ENCODE data around the gene TNRC6A. TPM values are rescaled to one million over a fixed set of nuclear protein-coding genes. Genes with fewer than 3 reads are reported as not detected.
"Not testable (repeated sequence)": the region's sequence is repeated elsewhere in the genome, so short reads cannot be mapped to it uniquely, and the experiment has no call there.

The TNRC6A gene
- total RNA-seq, 1 donor from 2014 or later = 68.5 TPM

DNA sequence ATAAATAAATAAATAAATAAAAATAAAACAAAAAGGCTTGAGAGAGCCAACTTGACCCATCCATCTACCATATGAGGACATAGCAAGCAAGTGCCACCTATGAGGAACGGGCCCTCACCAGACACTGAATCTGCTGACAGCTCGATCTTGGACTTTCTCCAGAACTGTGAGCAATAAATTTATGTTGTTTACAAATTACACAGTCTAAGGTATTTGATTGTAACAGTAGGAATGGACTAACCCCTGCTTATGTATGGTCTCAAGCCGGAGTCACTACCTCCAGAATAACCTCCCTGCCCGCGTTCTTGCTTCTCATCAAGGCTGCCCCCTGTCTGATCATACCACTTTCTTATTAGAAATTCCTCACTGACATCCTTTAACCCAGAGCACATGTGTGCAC lies 126.2 kb downstream of the TNRC6A start:
- DNase-seq = no peak
- intact Hi-C loops (cut with micrococcal nuclease) = no loop called here
- TF ChIP-seq, protein P1, sequence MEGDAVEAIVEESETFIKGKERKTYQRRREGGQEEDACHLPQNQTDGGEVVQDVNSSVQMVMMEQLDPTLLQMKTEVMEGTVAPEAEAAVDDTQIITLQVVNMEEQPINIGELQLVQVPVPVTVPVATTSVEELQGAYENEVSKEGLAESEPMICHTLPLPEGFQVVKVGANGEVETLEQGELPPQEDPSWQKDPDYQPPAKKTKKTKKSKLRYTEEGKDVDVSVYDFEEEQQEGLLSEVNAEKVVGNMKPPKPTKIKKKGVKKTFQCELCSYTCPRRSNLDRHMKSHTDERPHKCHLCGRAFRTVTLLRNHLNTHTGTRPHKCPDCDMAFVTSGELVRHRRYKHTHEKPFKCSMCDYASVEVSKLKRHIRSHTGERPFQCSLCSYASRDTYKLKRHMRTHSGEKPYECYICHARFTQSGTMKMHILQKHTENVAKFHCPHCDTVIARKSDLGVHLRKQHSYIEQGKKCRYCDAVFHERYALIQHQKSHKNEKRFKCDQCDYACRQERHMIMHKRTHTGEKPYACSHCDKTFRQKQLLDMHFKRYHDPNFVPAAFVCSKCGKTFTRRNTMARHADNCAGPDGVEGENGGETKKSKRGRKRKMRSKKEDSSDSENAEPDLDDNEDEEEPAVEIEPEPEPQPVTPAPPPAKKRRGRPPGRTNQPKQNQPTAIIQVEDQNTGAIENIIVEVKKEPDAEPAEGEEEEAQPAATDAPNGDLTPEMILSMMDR (IDR thresholded peaks at IDR 0.05) = no peak
- no peak for ATAC-seq (ENCODE audit: low read depth)
- Mint-ChIP-seq H3K4me3 (no peak overlapping the region), H3K27me3 (peaks cover 6% of the 10 kb centered on the region), H3K36me3 (ENCODE audit: low read depth) (no peaks in the 10 kb centered on the region), H3K4me1 (no peaks in the 10 kb centered on the region), H3K9me3 (no peaks in the 10 kb centered on the region), H3K27ac (no peak overlapping the region)
- CTCF ChIA-PET = no interaction called here
- POLR2A ChIA-PET = no interaction called here

DNA sequence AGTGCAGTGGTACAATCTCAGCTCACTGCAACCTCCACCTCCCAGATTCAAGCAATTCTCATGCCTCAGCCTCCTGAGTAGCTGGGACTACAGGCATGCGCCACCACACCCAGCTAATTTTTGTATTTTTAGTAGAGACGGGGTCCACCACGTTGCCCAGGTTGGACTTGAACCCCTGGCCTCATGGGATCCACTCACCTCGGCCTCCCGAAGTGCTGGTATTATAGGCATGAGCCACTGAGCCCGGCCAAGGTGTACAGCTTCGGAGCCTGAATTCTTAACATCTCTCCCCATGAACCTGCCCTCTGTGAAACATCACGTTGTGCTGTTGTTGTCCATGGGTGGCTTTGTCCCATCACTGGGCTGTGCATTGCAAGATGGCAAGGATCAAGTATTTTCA lies 127.4 kb downstream of the TNRC6A start:
- H3K4me3 Mint-ChIP-seq, POLR2A ChIA-PET, H3K27me3 Mint-ChIP-seq: not testable (repeated sequence)

DNA sequence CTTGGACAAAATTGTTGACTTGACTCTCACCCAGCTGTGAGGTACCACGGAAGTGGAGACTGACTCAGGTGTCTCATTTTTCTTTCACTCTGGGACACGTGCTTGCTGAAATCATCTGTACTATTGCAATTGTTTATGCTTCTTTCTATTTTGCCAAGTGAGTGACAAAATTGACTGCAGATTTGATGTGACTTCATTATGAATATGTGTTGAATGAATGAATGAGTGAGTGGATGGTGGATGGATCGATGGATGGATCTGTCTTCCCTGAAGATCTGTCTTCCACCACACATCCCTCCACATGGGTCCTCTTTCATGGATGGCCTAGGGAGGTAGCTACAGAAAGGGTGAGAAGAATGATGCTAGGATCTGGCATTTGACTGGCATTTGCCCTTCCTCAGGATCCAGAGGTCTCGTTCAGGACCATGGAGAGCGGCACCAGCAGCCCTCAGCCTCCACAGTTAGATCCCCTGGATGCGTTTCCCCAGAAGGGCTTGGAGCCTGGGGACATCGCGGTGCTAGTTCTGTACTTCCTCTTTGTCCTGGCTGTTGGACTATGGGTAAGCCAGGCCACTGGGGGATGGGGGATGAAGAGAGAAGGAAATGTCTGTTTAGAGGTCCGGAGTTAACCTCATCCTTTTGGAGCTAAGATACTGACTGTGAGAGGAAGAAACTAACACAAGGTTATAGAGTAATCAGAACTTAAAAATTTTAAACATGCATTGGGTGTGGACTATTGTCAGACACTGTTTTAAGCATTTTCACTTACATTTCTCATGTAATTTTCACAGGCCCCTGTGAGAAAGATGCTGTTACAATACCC lies 129.0 kb downstream of the TNRC6A start:
- H3K9me3 Mint-ChIP-seq = no peaks in the 10 kb centered on the region
- ATAC-seq (ENCODE audit: low read depth) (no peak), DNase-seq (peak; percentile 19)
- H3K27me3 Mint-ChIP-seq = peaks cover 7% of the 10 kb centered on the region
- CTCF ChIA-PET = no interaction called here
- H3K4me1 Mint-ChIP-seq = no peaks in the 10 kb centered on the region
- no peak overlapping the region for H3K27ac Mint-ChIP-seq
- no peaks in the 10 kb centered on the region for H3K36me3 Mint-ChIP-seq (ENCODE audit: low read depth)
- no peak overlapping the region for H3K4me3 Mint-ChIP-seq
- POLR2A ChIA-PET = no interaction called here
- intact Hi-C loops (cut with micrococcal nuclease) = no loop called here
- TF ChIP-seq, protein P1 (IDR thresholded peaks at IDR 0.05) = no peak

More for the DNA sequence above, 127.4 kb downstream of the TNRC6A start:
- ATAC-seq (ENCODE audit: low read depth); H3K9me3 Mint-ChIP-seq; H3K27ac Mint-ChIP-seq; intact Hi-C loops (cut with micrococcal nuclease); H3K36me3 Mint-ChIP-seq (ENCODE audit: low read depth); DNase-seq; H3K4me1 Mint-ChIP-seq; CTCF ChIA-PET: not testable (repeated sequence)

DNA sequence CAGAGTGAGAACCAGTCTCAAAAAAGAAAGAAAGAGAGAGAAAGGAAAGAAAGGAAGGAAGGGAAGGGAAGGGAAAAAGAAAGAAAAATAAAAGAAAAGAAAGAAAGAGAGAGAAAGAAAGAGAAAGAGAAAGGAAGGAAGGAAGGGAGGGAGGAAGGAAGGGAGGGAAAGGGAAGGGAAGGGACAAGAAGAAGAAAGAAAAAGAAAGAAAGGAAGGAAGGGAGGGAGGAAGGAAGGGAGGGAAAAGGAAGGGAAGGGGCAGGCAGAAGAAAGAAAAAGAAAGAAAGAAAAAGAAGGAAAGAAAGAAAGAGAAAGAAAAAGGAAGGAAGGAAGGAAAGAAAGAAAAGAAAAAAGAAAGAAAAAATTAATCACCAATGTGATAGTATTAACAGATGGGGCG lies 132.0 kb downstream of the TNRC6A start:
- peaks cover 4% of the 10 kb centered on the region for H3K36me3 Mint-ChIP-seq (ENCODE audit: low read depth)
- ChIA-PET CTCF (no interaction called here), POLR2A (no interaction called here)
- H3K27me3 Mint-ChIP-seq = peaks cover 19% of the 10 kb centered on the region
- H3K4me3 Mint-ChIP-seq = no peak overlapping the region
- intact Hi-C loops (cut with micrococcal nuclease) = no loop called here
- ATAC-seq (ENCODE audit: low read depth) (no peak), DNase-seq (no peak)
- no peaks in the 10 kb centered on the region for H3K4me1 Mint-ChIP-seq
- H3K27ac Mint-ChIP-seq = no peak overlapping the region
- peaks cover 13% of the 10 kb centered on the region for H3K9me3 Mint-ChIP-seq
- TF ChIP-seq, protein P1 (IDR thresholded peaks at IDR 0.05) = no peak

DNA sequence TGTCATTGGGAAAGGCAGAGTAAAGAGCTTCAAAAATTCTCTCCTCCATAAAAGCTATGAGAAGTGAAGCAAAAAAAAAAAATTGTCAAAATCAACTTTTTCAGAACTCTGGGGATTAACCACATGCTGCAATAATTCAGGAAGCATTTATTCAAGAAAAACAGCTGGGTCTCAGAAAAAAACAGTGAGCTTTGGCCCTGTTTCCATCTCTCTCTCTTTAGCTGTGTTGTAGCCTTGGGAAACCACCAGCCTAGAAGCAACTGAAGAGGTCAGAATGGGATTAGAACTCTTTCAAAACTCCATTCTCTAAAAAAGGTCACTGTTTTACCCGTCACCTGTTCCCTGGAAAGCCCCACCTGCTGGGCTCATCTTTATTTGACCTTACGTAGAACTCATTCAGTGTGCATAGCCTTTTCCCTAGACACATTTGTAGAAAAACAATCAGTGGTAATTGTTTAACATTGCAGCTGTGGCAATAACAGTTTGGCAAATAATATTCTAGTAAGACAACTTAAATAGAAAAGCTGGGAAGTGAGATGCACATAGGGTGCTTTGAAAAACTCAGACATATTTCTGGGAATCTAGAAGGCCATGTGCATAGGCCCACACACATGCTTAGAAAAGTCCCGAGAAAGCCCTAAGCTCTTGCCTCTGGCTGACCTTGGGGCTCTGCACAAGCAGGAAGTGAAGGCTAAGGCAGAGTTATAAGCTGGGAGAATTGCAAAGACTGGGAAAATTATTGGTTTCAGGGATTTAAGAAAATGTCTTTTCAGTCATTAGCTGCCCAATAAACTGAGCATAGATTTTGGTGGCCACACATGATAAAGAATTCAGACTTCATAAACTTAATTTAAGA lies 134.4 kb downstream of the TNRC6A start:
- H3K27me3 Mint-ChIP-seq = peaks cover 13% of the 10 kb centered on the region
- CTCF ChIA-PET = no interaction called here
- peaks cover 13% of the 10 kb centered on the region for H3K9me3 Mint-ChIP-seq
- H3K4me1 Mint-ChIP-seq = no peaks in the 10 kb centered on the region
- H3K4me3 Mint-ChIP-seq = no peak overlapping the region
- H3K36me3 Mint-ChIP-seq (ENCODE audit: low read depth) = peaks cover 4% of the 10 kb centered on the region
- TF ChIP-seq, protein P1 (IDR thresholded peaks at IDR 0.05) = no peak
- intact Hi-C loops (cut with micrococcal nuclease) = no loop called here
- POLR2A ChIA-PET = no interaction called here
- H3K27ac Mint-ChIP-seq = no peak overlapping the region
- DNase-seq (no peak), ATAC-seq (ENCODE audit: low read depth) (no peak)
